HL-60 (cell line): ENCODE data around the gene SMG5.

Source experiments
- CTCF ChIP-seq: IDR thresholded peaks from one replicate; pipeline ENCODE4 v1.5.1; 2011; ENCODE audit warnings: low read length, control low read depth, inconsistent platforms; ENCODE audit not compliant: insufficient read depth
- GABPA ChIP-seq: IDR thresholded peaks from 2 replicates; pipeline ENCODE4 v1.6.1; 2012; ENCODE audit warnings: low read depth
- REST ChIP-seq: IDR thresholded peaks from 2 replicates; pipeline ENCODE4 v1.6.1; 2012; ENCODE audit warnings: low read depth; ENCODE audit not compliant: insufficient replicate concordance

- no peak for TF ChIP-seq CTCF
- no peak for TF ChIP-seq GABPA
- no peak for TF ChIP-seq REST
These were observed 55.8 kb downstream of the SMG5 start for GRCh38 chr1:156226782-156227181.
